Dedifferentiated amniotic fluid mesenchymal stem cell (primary cell): ENCODE measurements around the gene BAIAP2.

Experiments used
- DNase-seq: peaks from one replicate; pipeline ENCODE4 v3.0.0-alpha.2; 2016; ENCODE audit errors: extremely low spot score

The BAIAP2 gene

DNA sequence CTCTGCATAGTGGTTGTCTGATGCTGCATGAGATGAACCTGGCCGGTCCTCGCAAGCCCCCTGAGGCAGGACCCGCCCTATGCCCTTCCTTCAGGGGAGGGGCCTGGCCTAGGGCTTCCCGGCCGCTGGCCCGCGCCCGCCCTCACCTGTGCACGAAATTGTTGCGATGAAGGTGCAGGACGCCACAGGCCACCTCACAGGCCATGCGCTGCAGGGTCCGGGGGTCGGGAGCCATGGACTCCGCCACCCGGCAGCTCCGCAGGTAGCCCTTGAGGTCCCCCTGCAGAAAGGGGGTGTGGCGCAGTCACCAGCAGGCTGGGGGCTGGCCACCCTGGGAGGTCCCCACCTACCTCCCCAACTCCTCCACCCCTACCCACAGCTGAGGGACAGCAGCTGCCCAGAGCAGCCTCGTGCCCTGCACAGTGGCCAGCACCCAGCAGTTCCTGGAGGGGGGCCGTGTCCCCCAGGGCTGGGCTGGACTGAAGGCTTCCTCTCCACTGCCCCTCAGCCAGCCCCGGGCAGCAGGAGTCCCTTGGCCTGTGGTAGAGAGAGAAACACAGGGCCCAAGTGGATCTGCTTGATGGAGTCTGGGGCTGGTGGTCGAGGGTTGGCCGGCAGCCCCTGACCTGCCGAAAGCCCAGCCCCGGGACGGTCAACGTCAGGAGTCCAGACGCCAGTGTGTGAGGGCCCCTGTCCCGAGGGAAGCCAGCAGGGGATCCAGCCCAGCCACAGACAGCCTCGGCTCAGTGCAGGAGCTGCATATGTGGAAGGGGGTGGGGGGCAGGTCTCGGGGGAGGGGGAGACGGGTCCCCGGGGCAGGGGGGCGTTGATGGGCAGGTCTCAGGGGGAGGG, 91.6 kb downstream of the BAIAP2 start:
- DNase-seq, result no peak

GRCh38 chr17:81127133-81127455, 92.1 kb downstream of the BAIAP2 start:
- DNase-seq, result no peak

GRCh38 chr17:81127526-81128177, 92.7 kb downstream of the BAIAP2 start:
- DNase-seq, result no peak

GRCh38 chr17:81128338-81128737, 93.4 kb downstream of the BAIAP2 start:
- DNase-seq, result no peak

DNA sequence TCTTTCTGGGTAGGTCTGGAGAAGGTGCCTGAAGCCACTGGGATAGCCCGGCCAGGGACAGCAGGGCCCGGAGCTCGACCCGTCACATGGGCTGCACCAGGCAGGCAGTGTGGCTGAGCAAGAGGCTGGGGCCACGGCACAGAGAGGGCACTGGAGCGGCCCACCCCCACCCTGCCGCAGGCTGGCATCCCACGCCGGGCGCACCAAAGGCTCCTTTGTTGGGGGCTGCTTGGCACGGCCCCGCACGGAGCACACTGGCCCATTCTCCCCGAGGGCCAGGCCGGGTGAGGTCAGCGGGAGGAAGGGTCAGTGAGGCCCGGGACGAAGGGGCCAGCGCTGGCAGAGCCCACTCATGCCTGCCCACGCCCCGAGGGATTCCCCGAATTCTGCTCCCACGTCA, 93.8 kb downstream of the BAIAP2 start:
- no peak for DNase-seq

DNA sequence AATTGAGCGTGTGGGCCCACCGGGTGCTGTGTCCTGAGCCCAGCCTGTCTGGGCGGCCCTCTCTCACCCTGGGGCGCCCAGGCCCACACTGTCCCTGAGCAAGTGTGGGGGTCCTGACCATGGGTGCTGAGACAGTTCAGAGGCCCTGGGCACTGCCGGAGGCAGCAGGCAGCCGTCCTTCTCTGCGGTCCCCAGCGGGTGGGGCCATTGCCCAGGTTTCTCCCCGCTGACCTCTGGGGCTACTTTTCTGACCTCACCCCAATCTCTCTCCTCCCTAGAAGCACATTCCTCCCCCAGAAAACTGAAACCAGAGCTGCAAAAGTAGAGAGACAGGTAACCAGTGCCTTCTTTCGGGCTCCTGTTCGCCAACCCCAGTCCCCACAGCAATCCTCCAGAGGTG, 94.3 kb downstream of the BAIAP2 start:
- DNase-seq, result no peak

GRCh38 chr17:81129711-81130367, 94.9 kb downstream of the BAIAP2 start:
- no peak for DNase-seq

- DNase-seq, result no peak
These were observed 95.7 kb downstream of the BAIAP2 start for GRCh38 chr17:81130385-81131361.

DNA sequence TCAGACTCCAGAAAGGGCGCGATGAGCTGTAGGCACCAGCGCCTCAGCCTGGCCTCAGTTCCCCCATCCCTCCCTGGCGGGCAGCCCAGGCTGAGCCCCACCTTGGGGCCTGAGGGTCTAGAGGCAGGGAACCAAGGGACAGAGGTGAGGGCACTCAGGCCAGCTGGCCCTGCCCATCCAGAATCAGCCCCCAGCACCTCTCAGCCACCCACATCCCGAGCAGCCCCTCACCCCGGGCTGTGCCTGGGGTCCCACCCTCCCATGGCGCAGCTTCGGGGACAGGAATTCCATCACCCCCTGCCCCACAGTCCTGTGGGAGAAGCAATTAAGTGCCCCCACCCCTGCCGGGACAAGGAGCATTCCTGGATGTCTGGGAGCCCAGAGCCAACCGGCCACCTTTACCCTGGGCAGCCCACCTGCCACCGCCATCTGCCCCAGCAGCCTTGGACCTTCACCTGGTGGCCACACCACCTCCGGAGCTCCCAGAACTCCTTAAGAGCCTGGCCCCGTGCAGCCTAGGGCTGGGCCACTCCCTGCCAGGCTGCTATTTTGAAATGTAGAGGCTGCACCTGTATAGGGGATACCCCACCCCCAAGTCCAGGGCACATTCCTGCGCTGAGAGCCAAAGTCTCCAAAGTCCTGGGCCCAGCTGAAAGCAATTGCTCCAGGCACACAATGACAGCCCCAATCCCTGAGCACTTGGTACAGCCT, 96.7 kb downstream of the BAIAP2 start:
- DNase-seq, result no peak

GRCh38 chr17:81132197-81132540, 97.2 kb downstream of the BAIAP2 start:
- DNase-seq, result no peak

DNA sequence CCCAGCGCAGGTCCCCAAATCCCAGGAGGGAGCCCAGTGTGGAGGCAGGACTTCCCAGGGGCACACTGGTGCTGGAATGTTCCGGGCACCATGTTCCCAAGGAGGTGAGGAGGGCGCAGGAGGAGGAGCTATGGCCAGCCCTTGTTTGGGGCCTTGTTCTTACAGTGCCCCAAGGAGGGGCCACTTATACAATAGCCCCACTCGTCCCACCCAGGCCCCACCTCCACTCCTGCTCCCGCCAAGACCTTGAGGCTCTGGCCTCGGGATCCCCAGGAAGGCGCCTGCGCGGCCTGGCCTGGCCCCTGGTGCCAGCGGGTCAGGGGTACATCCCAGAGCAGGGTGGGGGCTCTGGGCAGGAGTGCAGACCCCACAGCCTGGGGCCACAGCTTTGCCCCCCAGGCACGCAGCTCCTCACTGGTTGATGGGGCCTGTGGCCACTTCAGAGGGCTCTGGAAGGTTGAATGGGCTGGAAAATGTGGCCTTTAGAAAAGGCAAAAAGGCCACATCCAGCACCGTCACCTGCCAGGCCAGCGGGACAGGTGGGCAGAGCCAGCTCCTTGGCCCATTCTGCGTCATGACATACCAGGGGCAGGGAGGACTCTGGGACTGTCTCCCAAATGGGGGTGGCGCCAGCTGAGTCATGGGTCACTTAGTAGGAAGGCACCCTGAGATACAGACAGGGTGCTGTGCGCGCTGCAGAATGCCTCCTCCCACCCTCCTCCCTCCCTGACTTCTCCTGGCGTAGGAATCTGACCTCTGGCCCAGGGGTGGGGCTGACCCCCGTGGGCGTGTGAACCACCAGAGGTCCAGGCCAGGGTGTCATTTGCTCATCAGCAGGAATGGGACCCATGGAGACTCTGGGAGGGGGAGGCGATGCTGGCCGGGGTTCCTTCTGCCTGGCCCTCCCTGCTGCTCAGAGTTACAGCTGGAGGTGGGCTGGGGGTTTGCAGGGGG, 98.1 kb downstream of the BAIAP2 start:
- DNase-seq, result no peak

DNA sequence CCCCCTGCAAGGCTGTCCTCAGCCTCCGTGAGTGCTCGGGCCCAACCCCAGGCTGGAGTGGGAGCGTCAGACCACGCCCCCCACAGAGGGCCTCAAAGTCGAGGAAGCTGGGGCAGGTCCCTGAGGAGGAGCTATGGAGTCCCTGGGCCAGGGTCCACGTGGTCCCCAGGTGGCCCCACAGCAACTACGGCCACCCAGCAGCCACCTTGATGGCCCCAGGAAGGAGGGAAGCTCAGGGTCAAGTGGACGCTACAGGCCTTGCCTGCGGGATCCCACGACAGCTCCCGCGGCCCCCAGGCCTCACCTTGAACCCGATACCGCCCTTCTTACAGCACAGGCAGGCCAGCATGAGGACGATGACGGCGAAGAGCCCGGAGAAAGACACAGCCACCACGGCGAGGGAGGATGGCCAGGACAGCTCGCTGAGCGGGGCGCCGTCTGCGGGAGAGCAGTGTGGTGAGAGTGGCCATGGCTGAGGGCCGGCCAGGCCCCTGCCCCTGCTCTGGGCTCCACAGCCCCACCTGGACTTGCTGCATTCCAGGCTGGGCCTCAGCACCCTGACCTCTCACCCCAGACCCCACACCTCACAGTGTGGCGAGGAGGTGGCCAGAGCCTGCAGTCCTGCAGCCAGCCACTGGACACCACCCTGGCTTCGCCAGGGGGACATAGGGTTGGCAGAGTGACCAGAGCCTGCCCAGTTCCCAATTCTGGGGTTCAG, 99.3 kb downstream of the BAIAP2 start:
- no peak for DNase-seq

DNA sequence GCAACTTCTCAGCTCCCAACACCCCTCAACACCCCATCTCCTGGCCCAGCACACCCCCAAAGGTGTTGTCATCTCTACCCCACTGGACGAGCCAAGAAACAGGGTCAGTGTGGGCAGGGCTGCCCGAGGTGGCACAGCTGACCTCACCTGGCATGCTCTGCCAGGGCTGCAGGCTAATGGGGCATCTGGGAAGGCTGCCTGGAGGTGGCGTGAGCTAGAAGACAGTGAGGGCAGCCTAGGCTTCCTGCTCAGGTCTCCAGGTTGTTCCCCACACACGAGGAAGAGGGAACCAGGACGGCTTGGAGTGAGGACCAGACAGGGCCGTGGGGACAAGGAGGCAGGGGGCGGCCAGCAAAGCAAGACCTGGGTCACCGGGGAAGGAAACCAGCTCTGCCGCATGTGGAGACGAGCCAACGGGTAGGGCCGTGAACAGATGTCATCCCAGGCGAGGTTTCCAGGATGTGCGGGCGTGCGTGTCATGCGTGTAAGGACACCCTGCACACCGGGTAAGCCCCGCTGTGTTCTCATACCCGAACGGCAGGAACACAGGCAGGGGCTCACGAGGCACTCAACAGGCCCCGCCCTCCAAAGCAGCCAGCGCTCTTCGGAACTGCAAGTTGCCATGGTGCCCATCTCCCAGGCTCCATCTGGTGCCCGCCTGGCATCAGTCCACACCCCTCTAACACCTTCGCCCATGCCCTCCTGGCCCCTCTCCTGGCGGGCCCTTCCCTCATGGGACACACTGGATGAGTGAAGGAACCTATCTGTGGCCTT, 100.7 kb downstream of the BAIAP2 start:
- no peak for DNase-seq

- no peak for DNase-seq
These were observed 101.4 kb downstream of the BAIAP2 start for GRCh38 chr17:81136366-81136765.

- DNase-seq, result no peak
These were observed 102.3 kb downstream of the BAIAP2 start for GRCh38 chr17:81137248-81137647.

DNA sequence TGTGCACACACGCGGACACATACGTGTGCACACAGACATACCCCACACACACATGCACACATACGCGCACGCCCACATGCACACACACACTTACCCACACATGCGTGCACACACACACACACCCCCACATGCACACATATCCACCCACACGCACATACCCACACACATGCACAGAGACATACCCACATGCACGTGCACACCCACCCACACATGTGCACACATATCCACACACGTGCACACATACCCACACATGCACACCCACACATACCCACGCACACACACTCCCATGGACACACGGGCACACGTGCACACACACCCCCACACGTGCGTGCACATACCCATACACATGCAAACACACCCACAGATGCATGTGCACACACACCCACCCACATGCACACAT, 103.1 kb downstream of the BAIAP2 start:
- DNase-seq, result no peak

DNA sequence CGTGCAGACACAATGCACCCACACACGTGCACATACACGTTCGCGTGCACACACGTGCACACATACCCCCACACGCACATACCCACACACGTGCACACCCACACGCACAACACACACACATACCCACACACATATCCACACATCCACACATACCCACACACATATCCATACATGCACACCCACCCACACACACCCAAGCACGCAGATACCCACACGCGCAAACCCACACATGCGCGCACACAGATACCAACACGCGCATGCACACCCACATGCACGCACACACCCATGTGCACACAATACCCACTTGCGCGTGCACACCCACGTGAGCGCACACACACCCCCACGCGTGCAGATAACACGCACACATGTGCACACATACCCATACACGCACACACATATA, 103.5 kb downstream of the BAIAP2 start:
- DNase-seq, result no peak

GRCh38 chr17:81139428-81139827, 104.5 kb downstream of the BAIAP2 start:
- DNase-seq, result no peak

- no peak for DNase-seq
These were observed 105.1 kb downstream of the BAIAP2 start for GRCh38 chr17:81140018-81140417.
